HG02852 (cell line): ENCODE results near the gene FILIP1L.

Source experiments
- ATAC-seq: cut with Tn5 transposase; IDR thresholded peaks from one replicate; pipeline ENCODE4 v1.9.1; 2021; ENCODE audit warnings: mild to moderate bottlenecking, moderate library complexity; ENCODE audit not compliant: unreplicated experiment

Gene FILIP1L

DNA sequence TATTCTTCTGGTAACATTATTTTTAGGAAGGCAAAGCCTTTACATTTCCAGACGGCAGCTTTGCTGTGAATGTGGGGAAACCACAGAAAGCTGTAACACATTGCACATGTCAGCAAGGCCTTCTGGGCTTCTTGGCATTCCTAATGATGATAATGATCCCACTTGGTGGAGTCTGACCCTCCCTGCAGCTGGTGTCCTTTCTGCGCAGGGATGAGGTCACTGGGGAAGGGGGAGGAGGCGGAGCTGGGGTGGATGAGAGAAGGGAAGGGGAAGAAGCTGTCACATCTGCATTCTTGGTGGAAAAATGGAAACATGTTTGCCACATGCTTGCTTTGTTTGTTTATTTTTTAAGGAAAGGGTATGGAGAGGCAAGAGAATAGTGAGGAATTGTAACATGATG, 68.6 kb downstream of the FILIP1L start:
- no peak for ATAC-seq

DNA sequence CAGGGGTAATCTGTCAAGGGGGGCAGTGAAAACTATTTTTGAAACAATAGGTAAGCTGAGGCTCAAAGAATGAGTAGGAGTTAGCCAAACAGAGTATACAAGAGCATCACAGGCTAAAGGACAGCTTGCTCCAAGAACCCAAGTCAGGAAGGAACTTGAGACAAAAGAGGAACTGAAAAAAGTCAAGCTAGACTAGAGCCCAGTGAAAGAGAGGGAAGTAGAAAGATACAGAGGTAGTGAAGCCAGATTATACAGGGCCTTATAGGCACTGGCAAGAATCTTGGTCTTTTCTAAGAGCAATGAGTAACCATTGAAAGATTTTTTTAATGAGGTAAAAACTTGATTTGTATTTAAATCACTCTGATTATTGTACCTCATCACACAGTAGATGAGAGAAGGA, 69.9 kb downstream of the FILIP1L start:
- ATAC-seq: peak; percentile 78

DNA sequence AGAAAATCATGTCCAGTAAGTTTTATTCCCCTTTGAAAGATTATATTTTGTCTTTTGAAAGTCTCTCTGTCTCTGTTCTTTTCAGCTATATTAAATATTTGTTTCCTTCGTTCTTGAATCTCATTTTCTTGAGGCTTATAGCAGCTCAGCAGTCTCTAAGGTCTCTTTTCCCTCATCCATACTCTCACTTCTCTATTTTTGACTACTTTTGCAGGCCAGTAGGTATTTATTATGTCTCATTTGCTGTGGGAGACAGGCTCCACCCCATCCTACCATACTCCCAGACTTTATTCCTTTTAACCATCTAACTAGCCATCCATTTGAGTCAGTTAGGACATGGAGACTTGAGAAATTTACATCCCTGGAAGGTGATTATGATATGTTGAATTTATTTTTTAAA, 71.0 kb downstream of the FILIP1L start:
- no peak for ATAC-seq

DNA sequence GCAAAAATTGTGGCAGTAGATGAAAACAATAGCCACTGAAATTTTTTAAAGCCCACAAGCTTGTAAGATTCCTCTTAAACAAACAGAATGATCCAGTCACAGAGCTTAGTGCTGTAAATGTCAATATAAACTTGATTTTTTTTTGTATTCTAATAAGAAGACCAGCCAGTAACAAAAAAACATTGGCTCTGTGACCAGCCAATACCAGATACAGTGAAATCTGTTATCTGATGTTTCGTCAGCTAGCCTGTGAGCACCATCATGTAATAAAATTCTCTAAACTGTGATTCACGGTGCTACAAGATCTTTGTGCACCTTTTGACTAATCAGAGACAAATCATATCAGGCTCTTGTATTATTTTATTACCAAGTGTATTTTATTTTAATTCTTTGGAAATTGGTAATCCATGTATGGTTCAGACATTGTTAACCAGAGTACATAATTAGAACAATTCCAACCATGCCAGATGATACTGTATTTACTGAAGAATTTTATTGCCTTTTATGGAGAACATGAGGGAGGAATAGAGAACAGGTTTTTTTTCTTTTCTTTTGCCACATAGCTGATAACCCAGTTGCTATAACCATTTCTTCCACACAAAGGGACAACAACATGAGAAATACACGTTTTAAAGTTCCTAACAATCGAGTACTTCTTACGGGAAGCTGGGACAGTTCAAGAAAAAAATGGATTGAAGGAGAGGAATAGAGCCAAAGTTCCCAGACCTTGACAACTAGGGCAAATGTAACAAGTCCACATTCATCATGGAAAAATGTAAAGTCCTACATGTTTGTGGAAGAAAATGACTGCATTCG, 71.9 kb downstream of the FILIP1L start:
- ATAC-seq: no peak

DNA sequence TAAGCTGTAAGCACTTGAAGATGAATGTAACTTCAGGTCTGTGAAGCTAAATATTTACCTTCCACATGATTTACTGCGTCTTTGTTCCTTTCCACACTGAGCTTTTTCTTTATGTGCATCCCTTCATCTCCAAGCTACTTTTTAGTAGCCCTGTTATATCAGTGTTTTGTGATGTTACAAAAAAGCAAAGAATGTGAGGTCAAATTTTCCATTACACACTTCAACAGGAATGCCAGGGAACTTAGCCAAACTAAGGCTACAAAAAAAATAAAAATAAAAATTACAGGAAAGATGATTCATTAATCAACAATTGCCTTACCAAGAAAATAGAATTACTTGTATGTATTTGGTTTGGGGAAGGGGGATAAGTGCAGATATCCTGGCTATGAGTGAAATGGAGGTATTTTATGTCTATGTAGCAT, 73.0 kb downstream of the FILIP1L start:
- ATAC-seq: no peak

DNA sequence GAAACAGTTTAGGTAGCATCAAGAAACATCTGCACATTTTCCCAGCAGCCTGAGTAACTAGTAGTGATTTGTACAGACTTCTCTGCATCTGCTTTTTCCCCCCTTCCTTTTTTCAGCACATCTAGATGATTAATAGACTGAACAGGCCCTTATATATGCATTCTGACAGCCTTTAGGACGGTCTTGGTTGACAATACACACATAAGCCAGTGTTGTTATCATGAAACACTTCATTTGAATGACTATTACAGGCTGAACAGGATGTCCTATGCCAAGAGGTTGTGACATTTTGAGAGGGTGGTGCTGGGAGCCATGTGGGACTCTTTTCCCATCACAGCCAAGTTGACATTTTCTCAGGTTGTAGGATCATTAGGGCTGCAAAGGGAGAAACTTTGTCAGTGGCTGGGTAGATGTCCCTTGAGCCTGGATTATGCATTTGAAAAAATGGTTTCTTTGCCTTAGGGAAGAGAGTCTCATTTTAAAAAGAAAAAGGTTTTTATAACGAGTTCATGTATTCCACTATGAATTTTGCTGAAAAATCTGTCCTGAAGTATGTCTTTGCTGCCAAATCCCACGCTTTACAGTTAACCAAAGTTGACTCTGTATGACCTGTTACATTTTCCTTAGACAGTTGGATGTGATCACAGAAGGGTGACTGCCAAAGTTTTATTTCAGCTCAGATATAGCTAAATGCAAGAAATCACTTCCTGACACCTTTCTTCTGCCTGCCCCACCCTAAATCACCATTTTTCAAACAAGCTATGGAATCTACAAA, 73.7 kb downstream of the FILIP1L start:
- ATAC-seq: no peak

DNA sequence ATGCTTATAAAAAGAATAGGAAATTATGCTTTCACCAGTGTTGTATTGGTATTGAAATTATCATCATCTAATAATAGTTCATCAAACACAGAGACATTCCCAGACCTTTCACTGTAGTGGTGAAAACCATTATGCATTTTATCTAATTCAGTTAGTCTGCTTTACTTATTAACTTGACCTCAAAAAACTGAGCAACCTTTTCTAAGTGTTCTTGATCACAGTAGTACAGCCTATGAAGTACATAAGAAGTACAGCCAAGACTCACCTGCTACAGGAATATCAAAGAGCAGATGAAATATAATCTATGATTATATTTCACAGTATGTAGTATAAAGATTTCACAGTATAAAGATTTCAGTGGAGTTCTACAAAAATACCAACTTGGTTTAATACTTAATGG, 75.2 kb downstream of the FILIP1L start:
- ATAC-seq: no peak

DNA sequence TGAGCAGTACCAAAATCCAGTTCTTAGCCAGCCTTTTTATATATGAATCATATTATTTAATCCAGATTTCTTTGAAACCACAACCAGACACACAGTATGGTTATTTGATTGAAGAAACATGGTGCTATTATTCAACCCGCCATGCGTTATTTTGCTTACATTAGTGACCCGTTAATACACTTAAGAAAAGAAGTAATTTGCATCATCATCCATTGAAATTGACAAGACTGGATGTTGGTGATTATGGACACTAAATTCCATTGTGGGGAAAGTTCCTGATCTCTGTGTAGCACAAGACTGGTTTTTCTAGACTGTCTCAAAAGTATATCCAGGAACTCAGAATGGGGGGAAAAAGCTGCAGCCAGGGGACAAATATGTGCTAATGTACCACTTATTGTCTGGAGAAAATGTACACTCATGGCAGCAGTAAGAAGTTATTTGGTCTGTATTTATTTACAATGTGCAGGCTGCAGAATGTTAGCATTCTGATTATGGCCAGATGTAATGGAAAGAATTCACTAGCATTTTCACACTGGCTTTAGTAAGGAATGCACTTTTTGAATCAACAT, 80.3 kb downstream of the FILIP1L start:
- no peak for ATAC-seq

DNA sequence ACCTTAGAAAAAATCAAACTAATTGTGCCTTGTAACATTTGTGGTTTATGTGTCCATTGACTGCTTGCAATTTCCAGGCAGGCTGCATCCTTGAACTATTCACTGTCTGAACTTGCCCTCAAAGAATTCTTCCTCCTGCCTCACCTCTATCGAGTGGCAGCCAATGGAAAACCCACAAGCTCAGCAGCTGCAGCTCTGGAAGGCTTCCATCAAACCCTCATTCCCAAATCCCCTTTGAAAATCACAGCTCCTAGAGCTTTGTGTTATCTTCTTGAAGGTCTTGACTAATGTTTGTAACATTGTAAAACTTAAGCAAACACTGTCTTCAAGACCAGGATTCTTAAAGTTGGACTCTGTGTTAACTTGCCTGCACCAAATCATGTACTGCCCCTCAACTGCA, 81.1 kb downstream of the FILIP1L start:
- ATAC-seq: no peak

DNA sequence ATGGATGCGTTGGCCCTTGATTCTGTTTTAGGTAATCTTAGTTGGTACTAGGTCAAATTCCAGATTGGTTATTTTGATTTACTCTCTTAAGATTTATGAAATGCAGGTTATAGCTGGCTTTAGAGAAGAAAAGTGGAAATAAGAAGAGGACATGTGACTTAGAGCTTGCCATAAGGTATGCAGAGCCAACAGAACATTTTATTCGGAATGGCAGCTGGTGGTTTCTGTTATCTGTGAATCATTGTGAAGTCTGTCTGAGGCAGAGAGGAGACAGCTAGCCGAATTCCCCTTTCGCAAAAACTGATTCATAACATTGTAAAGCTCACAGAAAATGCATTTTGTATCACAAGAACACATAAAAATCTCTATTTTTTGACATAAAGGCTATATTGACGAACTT, 82.1 kb downstream of the FILIP1L start:
- ATAC-seq: no peak

DNA sequence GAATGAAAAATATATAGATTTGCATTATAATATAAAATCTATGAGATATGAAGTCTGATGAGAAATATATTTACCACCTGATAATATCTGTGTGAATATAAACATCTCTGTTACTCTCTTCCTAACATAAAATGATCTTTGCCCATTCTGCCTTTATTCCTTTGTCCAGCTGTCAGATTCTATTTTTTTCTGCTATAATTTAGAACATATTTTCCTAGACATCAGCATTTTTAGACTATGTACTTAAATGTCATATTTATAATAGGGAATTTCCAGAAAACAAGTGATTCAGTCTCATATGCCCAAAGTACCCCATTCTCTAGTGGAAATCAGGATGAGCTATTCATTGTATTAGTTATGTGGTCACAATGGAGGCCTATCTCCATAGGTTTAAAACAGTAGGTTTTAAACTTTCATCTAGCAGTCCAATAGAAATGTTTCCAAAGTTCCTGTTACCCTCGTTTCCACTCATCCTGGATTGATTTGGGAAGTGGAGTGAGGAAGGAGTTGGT, 83.3 kb downstream of the FILIP1L start:
- no peak for ATAC-seq

DNA sequence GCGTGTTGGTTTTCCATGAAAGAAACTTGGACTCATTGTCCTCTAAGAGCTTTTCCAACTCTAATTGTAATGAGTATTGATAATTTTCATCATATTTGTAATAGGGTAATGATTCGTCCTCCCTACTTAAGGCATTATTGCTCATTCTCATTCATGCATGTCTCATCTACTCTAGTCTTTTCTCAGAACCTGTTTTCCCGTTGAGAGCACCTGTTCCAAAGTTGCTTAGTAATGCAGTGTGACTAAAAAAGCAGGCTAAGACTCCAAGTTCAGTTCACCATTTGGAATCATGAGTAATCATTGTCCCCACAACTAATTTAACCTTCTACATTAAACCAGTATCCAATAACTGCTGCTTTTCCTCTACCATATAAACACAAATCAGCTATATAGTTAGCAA, 84.0 kb downstream of the FILIP1L start:
- ATAC-seq: peak; percentile 46

DNA sequence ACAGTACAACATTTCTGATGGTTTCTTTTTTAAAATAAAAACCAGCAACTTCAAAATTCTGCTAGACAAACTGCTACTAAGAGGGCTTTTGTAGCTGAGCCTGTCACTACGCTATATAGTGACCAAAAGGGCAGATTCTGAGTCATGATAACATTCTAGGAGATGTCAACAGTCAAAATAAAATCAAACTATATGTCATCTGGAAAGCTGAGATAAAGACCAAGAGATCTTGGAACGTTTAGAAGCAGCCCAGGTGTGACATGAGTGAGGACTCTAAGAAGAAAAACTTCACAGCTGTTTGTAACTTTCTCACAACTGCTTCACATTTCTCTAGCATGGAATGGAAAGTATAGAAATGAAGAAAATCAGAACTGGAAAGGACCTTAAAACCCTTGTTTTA, 84.6 kb downstream of the FILIP1L start:
- peak; percentile 75 for ATAC-seq

DNA sequence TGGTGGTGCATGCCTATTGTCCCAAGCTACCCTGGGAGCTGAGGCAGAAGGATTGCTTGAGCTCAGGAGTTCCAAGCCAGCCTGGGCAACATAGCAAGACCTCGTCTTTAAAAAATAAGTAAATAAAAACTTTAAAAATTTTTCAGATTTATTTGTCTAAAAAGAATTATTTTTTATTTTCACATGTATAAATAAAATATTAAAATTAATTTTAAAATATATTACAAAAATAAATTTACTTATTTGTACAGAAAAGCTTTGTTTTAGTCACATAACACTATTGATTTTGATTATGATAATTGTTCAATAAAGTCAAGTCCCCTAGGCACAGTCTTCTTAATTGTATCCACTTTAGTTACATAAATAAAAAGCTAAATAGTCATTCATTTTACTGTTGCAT, 85.2 kb downstream of the FILIP1L start:
- ATAC-seq: no peak

DNA sequence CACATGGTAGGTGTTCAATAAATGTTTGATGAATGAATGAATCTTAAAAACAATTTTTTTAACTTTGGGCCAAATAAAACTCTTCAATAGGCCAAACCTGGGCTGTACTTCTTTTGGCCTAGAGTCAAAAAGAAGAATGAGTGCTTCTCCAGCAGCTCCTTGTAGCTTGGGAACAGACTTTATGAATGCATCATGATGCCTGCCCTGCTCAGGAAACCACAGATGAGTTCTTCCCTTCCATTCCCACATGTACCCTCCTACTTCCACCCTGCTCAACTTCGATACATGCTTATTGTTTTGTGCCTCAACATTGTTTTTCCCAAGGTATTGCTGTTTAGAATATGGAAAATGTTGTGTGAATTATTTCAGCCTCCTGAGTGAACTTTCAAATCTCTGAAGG, 87.0 kb downstream of the FILIP1L start:
- ATAC-seq: no peak

DNA sequence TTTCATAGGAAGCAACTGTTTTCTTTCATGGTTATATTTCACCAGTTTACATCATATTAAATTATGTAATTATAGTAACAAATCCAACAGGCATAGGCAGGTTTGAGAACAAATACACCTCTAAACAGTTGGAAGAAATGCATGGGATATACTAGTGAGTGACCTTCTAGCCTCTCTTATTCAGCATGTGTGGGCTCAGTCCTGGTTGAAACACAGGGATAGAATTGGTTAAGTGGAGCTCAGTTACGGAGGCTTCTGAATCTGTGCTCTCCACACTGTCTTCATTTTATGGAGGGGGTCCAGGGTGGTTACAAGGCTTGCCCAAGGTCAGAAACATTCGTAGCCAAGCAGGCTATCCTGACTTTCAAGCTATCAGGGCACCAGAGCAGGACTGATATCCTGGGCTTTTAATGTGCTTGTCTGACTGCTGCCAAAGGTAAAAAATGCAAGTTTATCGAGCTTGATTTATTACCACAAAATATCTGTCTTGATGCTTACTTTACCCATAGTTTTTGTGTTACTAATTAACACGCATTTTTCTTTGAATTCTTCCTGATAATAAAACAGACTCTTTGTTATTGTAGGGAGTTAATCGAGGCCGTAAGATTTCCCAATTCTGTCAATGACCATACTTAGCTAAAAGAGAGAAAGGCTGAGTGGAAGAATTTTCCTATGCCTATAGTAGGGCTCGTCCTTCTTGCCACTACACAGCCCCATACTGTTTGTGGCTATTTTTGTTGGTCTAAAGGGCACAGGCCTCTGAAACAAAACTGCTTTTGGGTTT, 89.6 kb downstream of the FILIP1L start:
- ATAC-seq: no peak

DNA sequence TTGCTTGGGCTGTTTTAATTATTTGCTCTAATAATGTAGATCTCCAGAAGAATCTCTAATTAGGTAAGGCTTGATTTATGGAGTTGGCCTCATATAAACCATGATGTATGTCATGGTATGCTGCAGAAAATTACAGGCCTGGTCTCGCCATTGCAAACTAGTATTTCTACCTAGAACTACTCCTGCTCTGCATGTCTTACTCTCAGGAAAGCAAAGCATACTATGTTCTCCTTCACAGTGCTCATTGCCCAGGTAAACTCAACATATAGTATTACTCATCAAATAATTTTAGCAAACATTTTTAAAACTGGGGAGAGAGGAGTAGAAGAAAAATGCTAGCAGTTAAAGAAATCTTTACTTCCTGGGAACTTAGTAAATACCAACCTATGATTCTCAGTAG, 90.7 kb downstream of the FILIP1L start:
- ATAC-seq: no peak

DNA sequence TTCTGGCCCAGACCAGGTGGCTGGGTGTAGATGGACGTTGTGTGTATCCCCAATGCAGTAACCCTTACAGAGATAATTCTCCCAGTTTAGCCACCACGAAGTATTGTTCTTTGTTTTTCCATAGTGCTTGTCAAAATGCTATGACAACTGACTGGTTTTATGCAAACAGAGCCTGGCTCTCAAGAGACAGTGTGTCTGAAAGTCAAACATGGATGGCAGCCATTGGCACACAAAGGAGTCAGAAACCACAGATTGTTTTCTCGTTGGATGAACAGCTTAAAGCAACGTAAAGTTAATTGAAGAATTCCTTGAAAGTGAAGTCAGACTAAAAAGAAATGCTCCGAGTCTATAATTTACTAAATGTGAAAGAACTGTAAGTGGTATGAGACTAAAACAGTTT, 91.2 kb downstream of the FILIP1L start:
- ATAC-seq: no peak

DNA sequence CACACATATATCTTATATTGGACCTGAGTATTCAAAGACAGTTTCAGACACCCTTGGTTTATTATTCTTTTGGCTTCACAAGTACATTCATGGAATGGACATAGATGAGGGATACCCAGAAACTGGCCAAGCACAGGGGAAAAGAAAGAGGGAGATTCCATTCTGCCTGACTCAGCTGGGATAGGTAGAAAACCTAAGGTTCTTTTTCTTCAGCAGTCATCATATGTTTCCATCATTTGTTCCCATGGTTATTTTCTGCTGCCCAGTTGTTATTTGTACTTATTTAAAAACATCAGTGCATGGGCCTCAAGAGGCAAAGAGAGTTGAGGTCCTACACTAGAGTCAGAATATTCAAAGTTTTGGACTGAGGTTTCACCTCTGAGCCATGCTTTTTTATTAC, 91.8 kb downstream of the FILIP1L start:
- no peak for ATAC-seq

DNA sequence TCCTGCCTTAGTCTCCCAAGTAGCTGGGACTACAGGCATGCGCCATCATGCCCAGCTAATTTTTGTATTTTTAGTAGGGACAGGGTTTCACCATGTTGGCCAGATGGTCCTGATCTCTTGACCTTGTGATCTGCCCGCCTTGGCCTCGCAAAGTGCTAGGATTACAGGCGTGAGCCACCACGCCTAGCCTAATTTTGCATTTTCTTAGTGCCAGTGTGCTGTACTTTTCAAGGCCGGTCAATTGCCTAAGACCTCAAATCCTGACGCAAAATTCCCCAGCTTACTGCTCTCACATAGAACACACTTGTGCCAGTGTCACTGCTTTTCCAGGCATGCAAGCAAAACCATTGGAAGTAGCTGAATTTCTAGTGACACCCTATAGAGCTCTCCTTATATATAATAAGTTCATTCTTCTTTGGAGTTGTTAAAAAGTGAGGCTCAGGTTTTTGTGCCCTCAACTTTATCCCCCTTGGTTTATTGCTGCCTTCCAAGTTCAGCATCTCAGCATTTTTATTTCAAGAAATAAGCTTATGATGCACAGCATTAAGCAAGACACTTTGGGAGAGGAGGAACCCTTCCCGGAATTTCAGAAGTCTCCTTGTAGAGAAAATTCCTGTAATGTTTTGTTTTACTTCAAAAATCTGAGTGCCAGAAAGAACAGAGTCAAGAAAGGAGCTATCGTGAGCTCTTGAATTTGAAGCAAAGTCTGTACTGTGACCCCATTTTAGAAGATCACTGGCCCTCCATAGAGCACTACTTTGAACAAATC, 93.2 kb downstream of the FILIP1L start:
- no peak for ATAC-seq
